Endothelial cell of umbilical vein (primary cell): ENCODE data around the gene ZNF516. TPM values are rescaled to one million over a fixed set of nuclear protein-coding genes. Genes with fewer than 3 reads are reported as not detected.

Experiments
- BruUV-seq: library from RNA; stranded (reverse); fragments of 400-500 nt; replicated peaks from 2 replicates; lab custom pipeline; 2021; lab: Mats Ljungman, UMichigan
- CTCF ChIA-PET: fragments of 300-600, 350-600 bp; sonication (Branson Sonifier 250); formaldehyde crosslinking; loops from one replicate; lab custom pipeline; 2021; ENCODE audit warnings: antibody characterized with exemption, inconsistent platforms; lab: Charles Lee
- POLR2A ChIA-PET: fragments of 300-600, 350-600 bp; sonication (Branson Sonifier 250); formaldehyde crosslinking; loops from one replicate; lab custom pipeline; 2021; ENCODE audit warnings: antibody characterized with exemption, inconsistent platforms; lab: Charles Lee
- DNase-seq: peaks from one replicate; pipeline ENCODE4 v3.0.0-alpha.2; 2011; ENCODE audit warnings: low read depth, low spot score
- FAIRE-seq: peaks from 2 replicates; lab custom pipeline; 2011; peaks lifted over from hg19 to GRCh38; lab: Jason Lieb, UNC
- H2AFZ ChIP-seq: 2 replicates; pipeline ENCODE4 v1.6.0; 2012; ENCODE audit warnings: low read depth, low read length, control low read depth, inconsistent platforms
- H3K27ac ChIP-seq: 2 replicates; pipeline ENCODE4 v1.5.1; 2011; ENCODE audit warnings: low read depth, mild to moderate bottlenecking, control low read depth, low read length, moderate library complexity; ENCODE audit not compliant: insufficient read depth
- H3K27me3 ChIP-seq, 2 experiments: 2 replicates each; pipeline versions ENCODE4 v1.6.0 to v1.6.1; 2011; ENCODE audit warnings: low read length in 2 of 2, mixed read lengths in 1 of 2; ENCODE audit not compliant: control insufficient read depth in 2 of 2, insufficient read depth in 2 of 2
- H3K36me3 ChIP-seq, 2 experiments: 2 replicates in 1 of 2; 3 replicates in 1 of 2; pipeline ENCODE4 v1.5.1; 2011; ENCODE audit warnings: low read length in 2 of 2, mild to moderate bottlenecking in 1 of 2, moderate library complexity in 1 of 2; ENCODE audit not compliant: control insufficient read depth in 2 of 2, insufficient read depth in 2 of 2; ENCODE audit errors: extremely low read depth in 1 of 2
- H3K4me1 ChIP-seq: 3 replicates; pipeline ENCODE4 v1.5.1; 2011; ENCODE audit warnings: mild to moderate bottlenecking, low read length; ENCODE audit not compliant: control insufficient read depth, insufficient read depth; ENCODE audit errors: extremely low read depth
- H3K4me2 ChIP-seq: 2 replicates; pipeline ENCODE4 v1.6.1; 2011; ENCODE audit warnings: low read length, control low read depth, mixed read lengths; ENCODE audit not compliant: insufficient read depth
- H3K4me3 ChIP-seq, 3 experiments: fragments of 200-600 bp in 1 of 3; sonication (generic), shearing (Covaris generic) in 1 of 3; replicated peaks in 1 of 3; 2 replicates each; pipeline ENCODE4 v1.5.1; 2011 to 2016; ENCODE audit warnings: control low read depth in 3 of 3, low read length in 3 of 3, mild to moderate bottlenecking in 2 of 3, inconsistent platforms in 1 of 3, low read depth in 1 of 3, moderate library complexity in 1 of 3; ENCODE audit not compliant: insufficient read depth in 1 of 3
- H3K79me2 ChIP-seq: 2 replicates; pipeline ENCODE4 v1.6.0; 2012; ENCODE audit warnings: low read length, inconsistent platforms; ENCODE audit not compliant: control insufficient read depth, insufficient read depth
- H3K9ac ChIP-seq: replicated peaks from 2 replicates; pipeline ENCODE3; 2011; ENCODE audit warnings: low read length, control low read depth; ENCODE audit not compliant: insufficient read depth; ENCODE audit errors: extremely low read depth
- H3K9me1 ChIP-seq: replicated peaks from 3 replicates; pipeline ENCODE4 v1.6.0; 2011; ENCODE audit warnings: mild to moderate bottlenecking, low read length; ENCODE audit not compliant: control insufficient read depth, insufficient read depth; ENCODE audit errors: extremely low read depth
- H3K9me3 ChIP-seq: replicated peaks from 2 replicates; pipeline ENCODE4 v1.5.1; 2012; ENCODE audit warnings: low read length, inconsistent platforms; ENCODE audit not compliant: control insufficient read depth, insufficient read depth
- H4K20me1 ChIP-seq: replicated peaks from 2 replicates; pipeline ENCODE3; 2011; ENCODE audit warnings: mild to moderate bottlenecking, low read length; ENCODE audit not compliant: control insufficient read depth, insufficient read depth; ENCODE audit errors: extremely low read depth
- EZH2 ChIP-seq: IDR thresholded peaks from 2 replicates; pipeline ENCODE4 v1.6.1; 2012; ENCODE audit warnings: borderline replicate concordance, low read depth, mild to moderate bottlenecking, moderate library complexity, low read length, inconsistent platforms; ENCODE audit not compliant: severe bottlenecking
- FOS ChIP-seq: IDR thresholded peaks from 2 replicates; pipeline ENCODE4 v1.6.1; 2011; ENCODE audit warnings: mild to moderate bottlenecking, low read length, moderate library complexity, borderline replicate concordance; ENCODE audit not compliant: insufficient read depth
- GATA2 ChIP-seq: IDR thresholded peaks from 2 replicates; pipeline ENCODE4 v1.7.0; 2011; ENCODE audit warnings: low read depth, mild to moderate bottlenecking, moderate library complexity, mixed read lengths, low read length; ENCODE audit not compliant: insufficient read length, insufficient read depth
- JUN ChIP-seq: IDR thresholded peaks from 2 replicates; pipeline ENCODE4 v1.6.1; 2011; ENCODE audit warnings: borderline replicate concordance, low read depth; ENCODE audit not compliant: insufficient read length, insufficient read depth
- MYC ChIP-seq: IDR thresholded peaks from one replicate; pipeline ENCODE4 v1.6.1; 2011; ENCODE audit warnings: mild to moderate bottlenecking, low read depth, low read length
- POLR2A ChIP-seq: IDR thresholded peaks from 2 replicates; pipeline ENCODE4 v1.6.1; 2012; ENCODE audit warnings: low read depth, mild to moderate bottlenecking, control low read depth, low read length
- POLR2AphosphoS5 ChIP-seq: IDR thresholded peaks from 2 replicates; pipeline ENCODE4 v1.6.1; 2012; ENCODE audit warnings: low read depth, mild to moderate bottlenecking, control low read depth, low read length, moderate library complexity; ENCODE audit not compliant: insufficient read depth
- dilution Hi-C: fragments of 300-500 bp; cut with MboI; formaldehyde crosslinking; loops from one replicate; pipeline ENCODE4 v1.15.0; 2019; ENCODE audit warnings: low sequenced_read_pairs; ENCODE audit not compliant: extremely low pct_ligation_motif_present
- intact Hi-C: fragments of 100-400 bp; cut with micrococcal nuclease; formaldehyde crosslinking; loops from one replicate; pipeline ENCODE4 v1.10.0; 2022
- polyA plus RNA-seq, 4 experiments: library from polyadenylated mRNA; depleted of rRNA in 3 of 4; stranded (reverse) in 3 of 4; unstranded in 1 of 4; fragments of >200 nt; gene quantifications; 2 replicates each; pipeline versions ENCODE4 v1.2.1 to v1.2.3, GENCODE V29; 2011 to 2012; ENCODE audit warnings: missing spikeins in 1 of 4
- total RNA-seq: library from RNA; stranded (reverse); gene quantifications from 2 replicates; pipeline ENCODE4 v1.2.3, GENCODE V29; 2021
- TF ChIP-seq, protein P1 (sequence below): IDR thresholded peaks from 2 replicates; pipeline ENCODE4 v1.6.1; 2011; ENCODE audit not compliant: insufficient read depth, insufficient read length
- TF ChIP-seq, protein P2 (sequence below), 2 donors: IDR thresholded peaks; 1 replicate in 1 of 2; 2 replicates in 1 of 2; pipeline ENCODE4 v1.5.1; 2011; ENCODE audit warnings: low read length in 2 of 2, mild to moderate bottlenecking in 2 of 2, moderate library complexity in 2 of 2, control low read depth in 1 of 2, inconsistent platforms in 1 of 2, low read depth in 1 of 2; ENCODE audit not compliant: insufficient read depth in 1 of 2; ENCODE audit errors: extremely low read depth in 1 of 2

The ZNF516 gene
- total and polyA plus RNA-seq, 2 donors (not counting 3 experiments of a cell fraction or from before 2014, with no cell fraction given), result 3.6 to 19.1 TPM

DNA sequence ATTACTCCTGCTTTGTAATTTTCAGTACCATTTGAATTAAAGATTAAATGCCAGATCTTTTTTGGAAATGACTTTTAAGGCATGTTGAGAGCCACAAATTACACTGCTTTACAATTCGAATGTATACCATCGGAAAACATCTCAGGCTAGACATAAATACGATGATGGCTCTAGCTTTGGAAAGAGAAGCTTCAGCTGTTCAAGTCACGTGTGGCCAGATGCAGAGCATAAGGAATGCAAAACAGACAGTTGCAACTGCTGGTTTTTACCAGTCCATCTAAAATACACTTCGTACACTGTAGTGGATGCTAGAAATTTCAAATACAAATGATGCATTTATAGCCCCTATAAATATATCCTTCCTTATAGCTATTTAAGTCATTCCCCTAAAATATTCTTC, 8.0 kb downstream of the ZNF516 start:
- Histone ChIP-seq H3K4me2 (no peak overlapping the region), H3K36me3 (no peaks in the 10 kb centered on the region), H3K9ac (no peak overlapping the region), H3K4me3 (no peak overlapping the region), H3K79me2 (peaks cover 4% of the 10 kb centered on the region), H3K9me3 (no peaks in the 10 kb centered on the region), H3K27ac (no peak overlapping the region), H3K27me3 (peaks cover 2% of the 10 kb centered on the region in 2 experiments), H4K20me1 (no peaks in the 10 kb centered on the region), H2AFZ (no peak overlapping the region), H3K4me1 (peaks cover 10% of the 10 kb centered on the region), H3K9me1 (peaks cover 3% of the 10 kb centered on the region)
- FAIRE-seq, result no peak
- POLR2A ChIA-PET, result no interaction called here
- no TSS peak for BruUV-seq
- dilution Hi-C loops, result no loop called here
- intact Hi-C loops, result no loop called here
- DNase-seq, result no peak
- CTCF ChIA-PET, result no interaction called here
- TF ChIP-seq POLR2A (no peak), MYC (no peak), POLR2AphosphoS5 (no peak), GATA2 (no peak), JUN (no peak), FOS (no peak), EZH2 (no peak)
- TF ChIP-seq, protein P1, sequence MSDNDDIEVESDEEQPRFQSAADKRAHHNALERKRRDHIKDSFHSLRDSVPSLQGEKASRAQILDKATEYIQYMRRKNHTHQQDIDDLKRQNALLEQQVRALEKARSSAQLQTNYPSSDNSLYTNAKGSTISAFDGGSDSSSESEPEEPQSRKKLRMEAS, result no peak
- TF ChIP-seq, protein P2, sequence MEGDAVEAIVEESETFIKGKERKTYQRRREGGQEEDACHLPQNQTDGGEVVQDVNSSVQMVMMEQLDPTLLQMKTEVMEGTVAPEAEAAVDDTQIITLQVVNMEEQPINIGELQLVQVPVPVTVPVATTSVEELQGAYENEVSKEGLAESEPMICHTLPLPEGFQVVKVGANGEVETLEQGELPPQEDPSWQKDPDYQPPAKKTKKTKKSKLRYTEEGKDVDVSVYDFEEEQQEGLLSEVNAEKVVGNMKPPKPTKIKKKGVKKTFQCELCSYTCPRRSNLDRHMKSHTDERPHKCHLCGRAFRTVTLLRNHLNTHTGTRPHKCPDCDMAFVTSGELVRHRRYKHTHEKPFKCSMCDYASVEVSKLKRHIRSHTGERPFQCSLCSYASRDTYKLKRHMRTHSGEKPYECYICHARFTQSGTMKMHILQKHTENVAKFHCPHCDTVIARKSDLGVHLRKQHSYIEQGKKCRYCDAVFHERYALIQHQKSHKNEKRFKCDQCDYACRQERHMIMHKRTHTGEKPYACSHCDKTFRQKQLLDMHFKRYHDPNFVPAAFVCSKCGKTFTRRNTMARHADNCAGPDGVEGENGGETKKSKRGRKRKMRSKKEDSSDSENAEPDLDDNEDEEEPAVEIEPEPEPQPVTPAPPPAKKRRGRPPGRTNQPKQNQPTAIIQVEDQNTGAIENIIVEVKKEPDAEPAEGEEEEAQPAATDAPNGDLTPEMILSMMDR (IDR thresholded peaks at IDR 0.05; ENCODE audit: extremely low read depth in 1 of 2, insufficient read depth in 1 of 2, low read depth in 1 of 2, low read length in 2 of 2), result no peak
